Measurements from ENCODE around the gene VPS50. TPM values are rescaled to one million over a fixed set of nuclear protein-coding genes. Genes with fewer than 3 reads are reported as not detected.

Gene VPS50
- polyA plus RNA-seq, 1 donor from 2014 or later: 14.5 TPM

GRCh38 chr7:93378131-93378760 is 146.1 kb downstream of the VPS50 start:
- Mint-ChIP-seq H3K9me3 (no peaks in the 10 kb centered on the region), H3K27ac (no peak overlapping the region), H3K4me1 (peaks cover 37 to 50% (median 47%) of the 10 kb centered on the region in 3 donors), H3K27me3 (peaks cover 2% of the 10 kb centered on the region), H3K36me3 (no peaks in the 10 kb centered on the region), H3K4me3 (peak overlapping the region; percentile 41 to 90 (median 80))

DNA sequence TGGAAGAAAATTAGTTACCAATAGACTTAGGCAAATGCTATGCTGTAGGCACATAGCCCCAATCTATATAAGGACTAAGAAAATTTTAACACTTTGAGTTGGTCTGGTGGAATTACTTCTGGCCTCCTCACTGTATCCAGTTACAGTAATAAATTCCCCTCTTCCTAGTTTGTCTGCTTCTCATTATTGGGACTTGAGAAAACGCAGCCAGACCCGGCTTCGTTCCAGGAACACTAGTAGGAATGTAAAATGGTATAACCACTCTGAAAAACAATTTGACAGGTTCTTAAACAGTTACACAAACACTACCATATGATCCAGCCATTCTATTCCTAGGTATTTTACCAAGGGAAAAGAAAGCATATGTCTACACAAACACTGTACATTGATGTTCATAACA is 150.2 kb downstream of the VPS50 start:
- Mint-ChIP-seq H3K4me1 (peaks cover 16 to 23% (median 19%) of the 10 kb centered on the region in 3 donors), H3K9me3 (no peaks in the 10 kb centered on the region), H3K27me3 (no peaks in the 10 kb centered on the region), H3K27ac (no peak overlapping the region), H3K4me3 (no peak overlapping the region), H3K36me3 (no peaks in the 10 kb centered on the region)

GRCh38 chr7:93390660-93391059 is 158.5 kb downstream of the VPS50 start:
- no peaks in the 10 kb centered on the region for H3K27me3 Mint-ChIP-seq
- no peaks in the 10 kb centered on the region for H3K36me3 Mint-ChIP-seq
- no peak overlapping the region for H3K4me3 Mint-ChIP-seq
- H3K4me1 Mint-ChIP-seq: peaks cover 0 to 12% (median 6%) of the 10 kb centered on the region in 3 donors
- H3K27ac Mint-ChIP-seq: no peak overlapping the region
- no peaks in the 10 kb centered on the region for H3K9me3 Mint-ChIP-seq

- Mint-ChIP-seq H3K4me1 (peaks cover 0 to 10% (median 6%) of the 10 kb centered on the region in 3 donors), H3K27me3 (no peaks in the 10 kb centered on the region), H3K4me3 (no peak overlapping the region), H3K27ac (no peak overlapping the region), H3K9me3 (no peaks in the 10 kb centered on the region), H3K36me3 (no peaks in the 10 kb centered on the region)
Measured at GRCh38 chr7:93392984-93393383, 160.8 kb downstream of the VPS50 start.

DNA sequence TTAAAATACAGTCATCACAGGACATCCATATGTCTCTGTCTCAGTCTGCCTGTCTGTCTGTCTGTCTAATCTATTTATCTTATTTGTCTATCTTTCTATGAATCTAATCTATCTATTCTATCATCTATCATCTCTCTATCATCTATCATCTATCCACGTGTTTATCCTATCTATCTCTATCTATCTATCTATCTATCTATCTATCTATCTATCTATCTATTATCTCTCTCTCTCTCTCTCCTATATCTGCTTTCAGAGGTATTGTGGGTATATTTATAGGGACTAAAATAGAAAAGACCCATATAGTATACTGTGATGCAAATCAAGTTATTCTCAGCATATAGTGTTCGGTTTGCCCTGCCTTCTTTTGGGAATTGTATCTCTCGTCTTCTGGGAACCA is 167.5 kb downstream of the VPS50 start:
- no peaks in the 10 kb centered on the region for H3K27me3 Mint-ChIP-seq
- peaks cover 0 to 4% (median 2%) of the 10 kb centered on the region in 3 donors for H3K9me3 Mint-ChIP-seq
- H3K4me3 Mint-ChIP-seq: no peak overlapping the region
- peaks cover 2% of the 10 kb centered on the region for H3K36me3 Mint-ChIP-seq
- peak overlapping the region in 1 of 3 donors; percentile 4 for H3K27ac Mint-ChIP-seq
- no peaks in the 10 kb centered on the region for H3K4me1 Mint-ChIP-seq

DNA sequence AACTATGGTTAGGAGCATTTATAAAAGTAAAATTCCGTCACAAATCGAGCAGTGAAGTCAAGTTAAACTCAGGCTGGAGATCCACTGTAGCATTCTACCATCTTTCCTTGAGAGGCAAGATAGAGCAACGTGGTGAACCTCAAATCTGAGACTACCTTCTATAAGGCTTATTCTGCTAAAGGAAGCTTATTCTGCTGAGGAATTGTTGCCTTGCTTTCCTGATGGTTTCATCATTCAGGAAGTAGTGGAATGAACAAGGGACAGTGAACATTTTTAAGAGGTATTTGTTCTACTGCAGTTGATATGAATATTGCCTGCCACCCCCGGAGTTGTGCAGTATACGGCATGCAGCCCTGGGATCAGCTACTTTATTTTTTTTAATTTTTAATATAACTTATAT is 170.8 kb downstream of the VPS50 start:
- Mint-ChIP-seq H3K36me3 (peaks cover 4% of the 10 kb centered on the region), H3K27me3 (no peaks in the 10 kb centered on the region), H3K27ac (peak overlapping the region in 1 of 3 donors; percentile 32), H3K9me3 (peaks cover 0 to 20% (median 15%) of the 10 kb centered on the region in 3 donors), H3K4me1 (no peaks in the 10 kb centered on the region), H3K4me3 (no peak overlapping the region)

DNA sequence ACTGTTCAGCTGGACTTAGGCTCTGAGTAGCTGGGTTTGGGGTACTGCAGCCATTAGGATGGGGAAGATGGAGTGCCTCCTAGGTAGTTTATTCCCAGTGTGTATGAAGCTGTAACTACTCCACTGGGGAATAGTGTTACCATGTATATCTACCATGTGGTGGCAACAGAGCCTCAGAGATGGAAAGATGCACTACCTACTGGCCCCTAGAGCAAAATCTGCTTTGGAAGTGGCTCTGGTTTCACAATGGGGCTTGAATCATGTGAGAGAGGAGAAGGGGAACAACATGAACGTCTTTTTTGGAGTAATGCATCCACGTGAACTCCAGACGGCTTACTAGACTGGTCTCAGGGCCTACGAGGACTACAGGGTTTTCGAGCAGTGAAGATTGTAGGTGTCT is 175.1 kb downstream of the VPS50 start:
- H3K9me3 Mint-ChIP-seq: peaks cover 0 to 20% (median 15%) of the 10 kb centered on the region in 3 donors
- peaks cover 0 to 4% (median 3%) of the 10 kb centered on the region in 3 donors for H3K4me1 Mint-ChIP-seq
- H3K27me3 Mint-ChIP-seq: no peaks in the 10 kb centered on the region
- no peak overlapping the region for H3K27ac Mint-ChIP-seq
- peaks cover 9% of the 10 kb centered on the region for H3K36me3 Mint-ChIP-seq
- no peak overlapping the region for H3K4me3 Mint-ChIP-seq

GRCh38 chr7:93409324-93409723 is 177.2 kb downstream of the VPS50 start:
- Mint-ChIP-seq H3K4me3 (no peak overlapping the region), H3K9me3 (peaks cover 2 to 20% (median 13%) of the 10 kb centered on the region in 3 donors), H3K27me3 (no peaks in the 10 kb centered on the region), H3K36me3 (peaks cover 7% of the 10 kb centered on the region), H3K4me1 (peaks cover 0 to 7% (median 4%) of the 10 kb centered on the region in 3 donors), H3K27ac (no peak overlapping the region)

Other genes starting within 250 kb of the VPS50 start
- 21.6 TPM for gene SAMD9, start 114.4 kb upstream of the VPS50 start, polyA plus RNA-seq
- 57.3 TPM for gene SAMD9L, start 84.0 kb upstream of the VPS50 start, polyA plus RNA-seq
- not detected for gene HEPACAM2, start 5.9 kb upstream of the VPS50 start, polyA plus RNA-seq

All from IgD-negative memory B cell (primary cell).